NCI-H1417 (cell line): Measurements from ENCODE around the gene TOPORS.
"Not testable (repeated sequence)": the region's sequence is repeated elsewhere in the genome, so short reads cannot be mapped to it uniquely, and the experiment has no call there.

Source experiments
- DNase-seq, 3 experiments: peaks; one replicate each; lab custom pipeline; 2025; lab: John Stamatoyannopoulos, UW

TOPORS gene

DNA sequence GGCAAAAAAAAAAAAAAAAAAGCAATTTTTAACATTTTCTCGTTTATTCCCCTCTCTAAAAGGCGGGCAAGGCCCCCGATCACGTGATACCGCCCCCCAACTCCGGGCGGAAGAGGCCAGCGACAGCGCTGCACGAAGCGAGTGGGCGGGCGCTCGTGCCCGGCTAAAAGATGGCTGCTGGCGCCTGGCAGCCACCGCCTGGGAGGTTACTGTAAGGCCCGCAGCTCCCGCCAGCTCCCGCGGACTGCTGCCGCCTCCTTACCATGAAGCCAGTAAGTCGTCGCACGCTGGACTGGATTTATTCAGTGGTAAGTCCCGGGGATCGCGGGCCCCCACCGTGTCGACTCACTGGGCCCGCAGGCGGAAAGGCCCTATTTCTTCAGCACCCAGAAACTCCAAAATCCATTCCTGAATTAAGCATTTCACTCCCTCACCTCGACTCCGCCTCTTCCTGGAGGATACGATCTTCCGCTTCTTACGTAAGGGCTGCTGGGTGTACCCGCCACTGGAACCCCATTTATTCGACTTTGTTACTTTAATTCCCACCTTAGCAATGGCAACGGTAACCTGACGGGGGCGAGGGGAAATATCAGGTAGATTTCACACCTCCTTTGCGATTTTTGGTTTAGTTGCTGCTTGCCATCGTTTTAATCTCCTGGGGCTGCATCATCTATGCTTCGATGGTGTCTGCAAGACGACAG is at the start of gene TOPORS, which contains the start of gene SMIM27:
TOPORS (minus strand) TSS at position 415 of the 701 bp plus-strand sequence; CDS start at position 265, 150 bp downstream.
SMIM27 (plus strand) TSS at position 156 of the 701 bp plus-strand sequence; CDS start at position 264, 108 bp downstream.
- peak; percentile 81 to 94 (median 91) for DNase-seq

DNA sequence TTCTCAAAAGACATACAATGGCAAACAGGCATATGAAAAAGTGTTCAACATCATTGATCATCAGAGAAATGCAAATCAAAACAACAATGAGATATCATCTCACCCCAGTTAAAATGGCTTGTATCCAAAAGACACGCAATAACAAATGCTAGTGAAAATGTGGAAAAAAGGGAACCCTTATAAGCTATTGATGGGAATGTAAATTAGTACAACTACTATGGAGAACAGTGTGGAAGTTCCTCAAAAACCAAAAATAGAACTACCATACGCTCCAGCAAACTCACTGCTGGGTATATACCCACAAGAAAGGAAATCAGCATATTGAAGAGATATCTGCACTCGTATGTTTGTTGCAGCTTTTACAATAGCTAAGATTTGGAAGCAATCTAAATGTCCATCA is 46.6 kb upstream of the TOPORS start:
- DNase-seq: not testable (repeated sequence)

DNA sequence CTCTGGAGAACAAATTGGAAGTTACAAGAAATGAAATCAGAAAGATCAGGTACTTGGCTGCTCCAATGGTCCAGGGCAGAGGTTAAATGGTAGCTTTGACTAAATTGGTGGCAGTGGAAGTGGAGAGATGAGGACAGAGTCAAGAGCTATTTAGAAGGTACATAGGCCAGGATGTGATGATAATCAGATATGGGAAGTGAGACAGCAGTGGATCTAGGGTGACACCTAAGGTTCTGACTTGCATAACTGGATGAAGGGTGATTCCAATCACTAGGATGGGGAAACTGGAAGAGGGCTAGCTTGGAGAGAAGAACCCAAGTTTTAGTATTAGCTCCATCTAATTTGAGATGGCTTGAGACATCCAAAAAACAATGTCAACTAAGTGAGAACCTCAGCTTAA is 44.5 kb upstream of the TOPORS start:
- no peak for DNase-seq

DNA sequence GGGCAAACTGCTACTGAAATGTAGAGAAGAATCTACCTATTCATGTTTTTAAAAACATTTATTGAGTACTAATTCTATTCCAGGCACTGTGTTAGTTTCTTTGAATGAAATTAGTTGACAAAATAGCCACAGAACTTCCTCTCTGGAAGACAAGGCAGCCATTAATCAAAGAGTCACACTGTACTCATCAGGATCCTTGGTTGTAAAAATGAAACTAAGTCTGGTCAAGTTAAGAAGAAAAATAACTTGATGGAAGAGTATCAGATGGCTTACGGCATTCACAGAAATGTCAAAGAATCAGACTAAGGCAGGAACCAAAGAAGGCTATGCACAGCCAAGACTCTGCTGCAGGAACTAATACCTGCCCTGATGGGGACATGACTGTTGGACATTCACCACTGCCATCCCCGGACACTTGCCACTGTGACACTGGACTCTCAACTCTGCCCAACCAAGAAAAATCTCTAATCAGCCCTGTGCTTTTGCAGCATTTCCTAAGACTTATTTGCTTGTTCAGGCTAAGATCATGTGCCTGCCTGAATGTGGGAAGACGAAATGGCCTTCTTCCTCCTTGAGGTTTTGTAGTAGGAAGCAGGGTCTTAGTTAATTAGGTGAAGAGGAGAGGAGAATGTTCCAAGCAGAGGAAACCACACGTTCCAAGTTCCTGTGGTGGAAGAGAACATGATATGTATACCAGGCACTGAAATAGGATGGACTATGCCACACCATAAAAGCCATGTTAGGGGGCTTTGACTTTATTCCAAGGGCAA is 43.9 kb upstream of the TOPORS start:
- no peak for DNase-seq

DNA sequence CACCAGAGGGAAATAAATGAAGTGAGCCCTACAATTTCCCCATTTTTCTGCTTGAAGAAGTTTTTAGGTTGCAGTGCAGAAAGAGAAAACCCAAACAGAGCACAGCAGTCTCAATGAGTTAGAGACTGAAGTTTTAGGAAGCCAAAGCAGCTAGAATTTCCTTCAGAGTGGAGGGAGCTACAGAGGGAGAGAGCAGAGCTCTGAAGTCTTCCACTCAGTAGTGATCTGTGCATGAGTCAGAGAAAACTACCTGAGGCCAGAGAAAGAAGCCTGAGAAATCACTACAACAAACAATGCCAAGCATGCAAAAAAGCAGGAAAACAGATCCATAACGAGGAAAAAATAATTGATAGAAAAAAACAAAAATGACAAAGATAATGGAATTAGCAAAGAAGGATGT is 38.5 kb upstream of the TOPORS start:
- DNase-seq: no peak

DNA sequence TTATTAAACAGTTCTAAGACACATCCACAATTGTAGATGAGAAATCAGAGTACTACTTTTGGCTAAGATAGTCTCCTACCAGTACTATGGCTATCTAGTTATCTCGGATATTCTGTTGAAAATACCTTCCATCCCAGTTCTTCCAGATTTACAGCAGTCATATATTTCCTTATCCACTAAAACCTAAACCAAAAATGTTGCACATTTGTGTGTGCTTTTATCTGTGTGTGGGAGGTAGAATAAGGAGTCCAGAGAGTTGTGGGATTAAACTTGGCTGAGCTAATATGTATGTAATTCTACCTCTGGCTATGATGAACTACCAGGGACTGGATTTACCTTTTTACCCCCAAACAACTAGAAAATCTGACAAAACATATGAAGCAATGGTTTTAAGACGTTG is 38.1 kb upstream of the TOPORS start:
- DNase-seq: no peak

DNA sequence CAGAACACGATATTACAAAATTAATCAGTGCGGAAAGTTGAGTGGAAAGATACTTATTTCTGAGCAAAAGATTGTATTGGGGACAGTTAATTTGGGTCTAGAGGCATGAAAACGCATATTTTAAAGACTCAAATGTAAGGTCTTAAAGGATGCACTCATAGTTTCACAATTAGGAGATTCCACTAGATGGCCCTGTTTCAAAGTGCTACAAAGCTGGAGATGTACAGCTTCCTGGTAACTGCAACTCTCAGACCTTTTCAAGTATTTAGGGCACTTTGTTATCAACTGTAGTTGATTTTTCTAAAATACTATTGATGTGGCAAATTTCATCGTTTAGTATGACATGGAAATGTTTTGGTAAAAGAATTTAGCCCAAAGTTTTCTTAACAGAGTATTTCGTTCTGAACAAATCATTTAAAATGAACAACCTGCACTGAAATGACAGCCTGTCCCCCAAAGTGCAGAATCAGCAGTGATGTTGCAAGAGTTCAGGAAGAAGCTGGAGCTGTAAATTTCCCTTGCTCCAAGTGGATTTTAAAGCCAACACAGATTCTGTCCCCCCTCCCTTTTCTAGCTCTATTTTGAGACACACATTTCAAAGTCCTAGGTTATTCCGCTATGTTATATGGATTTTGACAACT is 36.8 kb upstream of the TOPORS start:
- DNase-seq: peak in 1 of 3 experiments; percentile 48

DNA sequence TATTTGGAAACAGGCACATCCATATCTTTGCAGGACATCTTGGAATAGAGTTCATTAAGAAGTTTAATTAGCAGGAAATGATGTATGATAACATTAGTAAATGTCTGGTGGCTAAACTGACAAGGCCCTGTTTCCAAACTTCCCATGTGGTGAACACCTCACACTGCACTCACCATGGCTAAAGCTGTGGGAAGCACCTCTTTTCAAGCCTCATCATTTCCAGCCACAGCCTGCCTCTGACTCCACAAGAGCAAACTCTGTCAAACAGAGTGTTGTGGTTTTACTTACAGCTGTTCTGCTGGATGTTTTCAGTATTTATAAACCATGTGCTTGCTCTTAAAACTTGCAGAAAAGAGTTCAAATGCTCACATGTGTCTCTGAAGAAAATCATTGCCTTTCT is 35.5 kb upstream of the TOPORS start:
- no peak for DNase-seq

DNA sequence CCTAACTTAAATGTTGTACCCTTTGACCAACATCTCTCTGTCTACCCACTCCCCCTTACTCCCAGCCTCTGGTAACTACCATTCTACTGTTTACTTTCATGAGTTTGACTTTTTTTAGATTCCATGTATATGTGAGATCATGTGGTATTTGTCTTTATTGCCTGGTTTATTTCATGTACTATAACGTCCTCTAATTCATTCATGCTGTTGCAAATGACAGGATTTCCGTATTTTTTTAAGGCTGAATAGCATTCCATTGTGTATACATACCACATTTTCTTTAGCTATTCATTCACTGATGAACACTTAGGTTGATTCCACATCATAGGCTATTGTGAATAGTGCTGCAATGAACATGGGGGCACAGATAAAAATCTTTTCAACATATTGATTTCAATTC is 32.4 kb upstream of the TOPORS start:
- DNase-seq: no peak

DNA sequence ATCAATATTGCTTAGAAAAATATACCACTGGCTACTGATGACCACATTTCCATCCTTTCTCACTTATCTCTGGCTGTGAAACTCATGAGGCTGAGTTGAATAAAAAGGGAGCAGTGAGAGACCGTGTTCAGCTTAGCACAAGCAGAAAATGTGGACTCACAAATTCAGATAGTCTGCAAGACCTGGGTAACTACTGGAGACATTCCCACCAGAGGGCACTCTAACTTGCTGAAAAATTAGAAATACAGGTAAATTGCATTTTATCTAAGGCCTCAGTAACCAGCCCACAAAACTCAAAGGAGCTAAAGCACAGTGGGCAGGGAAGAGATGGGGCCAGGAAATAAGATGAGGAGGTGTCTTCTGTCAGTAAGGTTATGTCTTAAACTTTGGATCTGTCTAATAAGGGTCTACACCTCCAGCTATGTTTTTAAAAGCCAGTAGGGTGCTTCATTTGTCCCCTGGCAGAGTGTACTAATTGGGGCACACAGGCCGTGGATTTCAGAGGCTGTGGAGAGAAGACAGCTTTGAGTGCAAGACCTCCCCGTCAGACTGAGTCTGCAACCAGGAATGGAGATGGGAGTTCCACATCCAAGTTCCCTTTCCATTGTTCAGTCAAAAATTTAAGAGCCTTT is 29.2 kb upstream of the TOPORS start:
- DNase-seq: peak; percentile 2 to 72 (median 32)

DNA sequence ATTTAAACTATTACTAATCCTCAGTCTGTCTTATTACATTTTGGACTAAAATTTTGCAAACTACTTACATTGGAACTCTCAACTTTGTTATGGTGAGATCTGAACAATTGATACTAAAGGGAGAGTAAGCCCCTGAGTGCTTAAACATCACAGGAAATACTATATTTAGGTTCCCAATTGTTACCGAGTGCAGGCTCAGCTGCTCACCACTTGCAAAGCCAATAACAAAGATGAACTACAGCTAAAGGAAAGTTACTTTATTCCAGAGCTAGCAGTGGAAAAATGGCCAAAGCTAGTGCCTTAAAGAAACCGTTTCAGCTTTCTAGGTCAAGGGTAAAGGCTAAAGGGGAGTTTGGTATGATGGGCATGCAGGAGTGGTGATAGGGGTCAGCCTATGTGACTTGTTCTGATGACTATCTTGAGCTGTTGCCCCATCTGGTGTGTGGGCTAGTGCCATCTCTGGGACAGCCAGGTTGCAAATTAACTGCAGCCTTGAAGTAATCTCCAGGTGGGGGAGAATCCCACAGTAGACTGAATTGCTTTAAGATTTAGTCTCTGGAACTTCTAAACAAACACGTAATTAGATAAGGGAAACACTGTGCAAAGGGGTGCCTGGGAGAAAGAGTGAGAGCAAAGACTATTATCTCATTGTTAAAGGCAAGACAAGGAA is 28.4 kb upstream of the TOPORS start:
- no peak for DNase-seq

DNA sequence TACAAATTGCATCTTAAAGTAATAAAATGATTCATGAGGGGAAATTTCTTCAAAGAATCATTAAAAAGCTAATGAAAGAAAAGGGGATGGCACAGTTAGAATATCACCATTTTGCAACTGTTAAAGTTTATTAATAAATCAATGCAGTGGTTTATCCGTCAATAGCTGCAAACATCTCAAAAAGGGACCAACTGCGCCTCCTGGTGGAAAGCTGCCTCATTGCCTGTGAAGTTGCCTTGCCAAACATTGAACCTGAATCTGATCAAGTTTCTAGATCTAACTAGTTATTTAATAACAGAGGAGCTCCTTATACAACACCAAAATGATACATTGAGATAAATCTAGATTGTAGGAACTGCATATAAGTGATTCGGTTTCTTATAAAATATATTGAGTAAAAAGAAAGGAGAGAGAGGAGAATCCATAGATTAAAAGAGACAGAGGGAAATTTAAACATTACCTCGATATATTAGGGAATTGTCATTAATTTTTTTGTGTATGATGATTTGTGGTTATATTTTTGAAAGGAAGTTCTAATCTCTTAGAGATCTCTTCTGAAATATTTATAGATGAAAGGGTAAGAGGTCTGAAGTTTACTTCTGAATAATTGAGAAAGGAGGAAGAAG is 27.4 kb upstream of the TOPORS start:
- peak; percentile 4 to 70 (median 27) for DNase-seq

DNA sequence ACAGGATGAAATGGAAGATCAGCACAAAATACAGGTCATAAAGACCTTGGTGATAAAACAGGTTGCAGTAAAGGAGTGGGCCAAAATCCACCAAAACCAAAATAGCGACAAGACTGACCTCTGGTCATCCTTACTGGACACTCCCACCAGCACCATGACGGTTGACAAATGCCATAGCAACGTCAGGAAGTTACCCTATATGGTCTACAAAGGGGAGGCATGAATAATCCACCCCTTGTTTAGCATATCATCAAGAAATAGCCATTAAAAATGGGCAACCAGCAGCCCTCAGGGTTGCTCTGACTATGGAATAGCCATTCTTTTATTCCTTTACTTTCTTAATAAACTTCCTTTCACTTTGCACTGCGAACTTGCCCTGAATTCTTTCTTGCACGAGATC is 26.6 kb upstream of the TOPORS start:
- DNase-seq: no peak

DNA sequence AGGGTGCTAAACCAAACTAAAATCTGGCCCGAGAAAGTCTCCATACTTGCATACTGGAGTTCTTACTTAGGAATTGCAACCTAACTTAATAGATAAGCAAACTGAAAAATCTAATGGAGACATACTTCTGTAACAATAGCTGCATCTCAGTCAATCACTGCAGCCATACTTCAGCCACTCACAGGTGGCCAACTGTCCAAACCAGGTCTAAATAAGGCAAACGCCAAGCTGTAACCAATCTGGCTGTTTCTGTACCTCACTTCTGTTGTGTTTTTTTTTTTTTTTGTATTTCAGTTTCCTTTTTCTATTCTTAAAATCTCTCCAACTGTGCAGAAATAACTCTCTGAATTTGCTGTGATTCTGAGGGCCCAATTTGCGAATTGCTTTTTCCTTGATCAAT is 24.9 kb upstream of the TOPORS start:
- DNase-seq: no peak

DNA sequence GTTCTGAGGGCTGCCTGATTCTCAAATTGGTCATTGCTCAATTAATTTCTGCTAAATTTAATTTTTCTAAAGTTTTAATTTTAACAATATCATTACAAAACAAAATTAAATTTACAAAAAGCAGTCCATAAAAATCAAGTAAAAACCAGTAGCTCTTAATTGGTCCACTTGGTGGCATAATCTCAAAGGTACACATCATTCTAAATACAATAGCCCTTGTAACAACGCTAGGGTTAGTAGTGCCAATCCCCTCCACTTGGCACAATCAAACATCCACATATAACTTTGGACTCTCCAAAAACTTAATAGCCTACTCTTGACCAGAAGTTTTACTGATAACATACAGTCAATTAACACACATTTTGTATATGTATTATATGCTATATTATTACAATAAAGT is 22.5 kb upstream of the TOPORS start:
- no peak for DNase-seq

DNA sequence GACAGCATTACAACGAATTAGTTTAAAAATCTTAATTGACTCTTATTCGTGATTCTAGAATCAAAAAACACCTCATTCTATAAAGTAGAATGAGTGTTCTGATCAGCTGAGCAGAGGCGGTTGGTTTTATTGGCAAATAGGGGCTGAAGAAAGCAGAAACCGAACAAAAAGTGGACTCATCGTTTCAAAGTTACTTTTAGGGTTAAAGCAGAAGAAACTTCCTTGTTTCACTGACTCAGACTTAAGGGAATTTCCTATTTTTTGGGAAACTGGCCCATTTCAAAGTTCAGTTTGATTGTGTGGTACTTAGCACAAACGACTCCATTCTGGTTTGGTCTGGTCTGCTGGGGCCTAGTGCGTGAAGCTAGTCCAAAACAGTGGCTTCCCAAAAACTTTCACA is 21.4 kb upstream of the TOPORS start:
- no peak for DNase-seq

DNA sequence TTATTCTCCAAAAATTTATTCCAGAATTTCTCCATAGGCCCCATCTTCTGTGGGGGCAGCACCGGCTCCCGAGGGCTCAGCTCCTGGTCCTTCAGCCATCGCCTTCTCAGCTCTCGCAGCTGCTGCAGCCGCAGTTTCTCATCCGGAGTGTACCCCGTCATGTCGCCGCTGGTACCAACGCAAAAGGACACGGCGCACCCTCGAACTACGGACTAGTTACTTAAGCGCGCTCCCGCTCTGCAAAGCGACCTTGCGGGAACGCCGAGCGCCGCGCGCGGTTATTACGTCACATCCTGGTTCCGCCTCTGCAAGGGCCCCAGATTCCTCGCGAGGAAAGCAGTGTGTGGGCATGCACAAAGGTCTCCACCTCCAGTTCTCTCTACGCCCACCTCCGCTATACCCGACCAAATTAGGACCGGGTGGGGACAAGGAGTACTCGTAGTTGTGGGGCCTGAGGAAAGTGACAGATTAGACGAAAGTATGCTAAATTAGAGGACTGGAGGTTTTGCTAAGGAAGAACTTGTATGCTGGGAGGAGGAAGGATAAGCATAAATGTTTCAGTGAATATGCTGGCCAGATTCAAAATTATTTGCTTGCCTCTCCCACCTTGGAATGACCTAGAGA is 20.6 kb upstream of the TOPORS start, which contains the start of gene NDUFB6:
NDUFB6 (minus strand) TSS at position 260 of the 624 bp plus-strand sequence; CDS start at position 161, 99 bp downstream.
- DNase-seq: peak; percentile 80 to 90 (median 81)

DNA sequence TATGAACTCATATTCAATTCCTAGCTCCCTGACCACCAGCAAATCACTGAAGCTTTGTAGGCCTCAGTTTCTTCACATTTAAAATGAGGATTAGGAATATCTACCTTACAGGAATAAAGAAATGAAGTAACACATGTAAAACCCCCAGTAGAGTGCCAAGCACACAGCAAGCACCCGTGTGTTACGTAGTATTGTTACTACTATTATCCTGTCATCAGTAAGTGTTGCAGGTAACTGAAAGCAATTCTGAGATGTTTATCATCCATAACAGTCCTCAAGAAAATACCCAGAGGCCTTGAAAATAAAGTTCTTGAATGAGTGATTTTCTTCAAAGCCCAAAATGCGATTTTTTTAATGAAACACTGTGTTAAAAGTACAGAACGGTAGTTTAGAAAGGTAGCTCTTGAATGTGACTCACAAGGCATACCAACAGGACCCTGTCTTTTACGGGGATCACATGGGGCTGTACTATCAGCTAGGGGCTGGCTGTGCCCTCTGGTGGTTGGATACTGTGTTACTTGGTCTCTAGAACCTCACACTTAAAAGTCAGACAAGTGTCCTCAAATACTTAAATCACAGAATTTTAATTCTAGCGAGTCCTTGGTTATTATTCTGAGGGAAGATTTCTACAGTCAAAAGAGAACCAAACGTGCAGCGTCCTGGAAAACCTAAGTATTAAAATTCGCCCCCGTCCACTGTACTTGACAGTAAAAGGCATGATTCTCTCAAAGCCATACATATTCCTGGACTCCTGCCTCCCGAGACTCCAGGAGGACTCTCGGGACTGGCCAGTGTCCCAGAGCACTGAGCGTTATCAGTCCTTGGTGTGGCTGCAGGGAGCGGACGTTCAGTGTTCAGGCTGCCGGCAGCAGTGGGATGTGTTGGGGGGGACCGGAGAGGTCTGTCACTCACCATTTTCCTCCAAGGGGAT is 19.8 kb upstream of the TOPORS start:
- peak; percentile 28 to 73 (median 46) for DNase-seq

DNA sequence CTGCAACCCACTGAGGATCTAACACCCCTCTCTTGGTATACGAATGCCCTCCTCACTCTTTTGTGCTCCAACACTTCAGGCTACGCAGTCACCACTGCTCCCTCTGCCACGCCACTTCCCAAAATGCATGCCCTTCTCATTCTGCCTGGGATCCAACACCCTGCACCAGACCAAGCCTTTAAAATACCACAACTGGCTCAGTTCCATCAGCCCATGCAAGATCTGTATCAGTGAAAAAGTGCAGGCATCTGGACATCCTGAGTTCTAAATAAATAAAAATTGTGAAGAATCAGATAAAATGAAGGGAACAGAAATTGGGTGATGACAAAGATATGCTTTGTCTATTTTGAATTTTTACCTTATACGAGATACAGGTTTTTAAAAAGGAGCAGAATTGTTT is 17.9 kb upstream of the TOPORS start:
- DNase-seq: no peak

DNA sequence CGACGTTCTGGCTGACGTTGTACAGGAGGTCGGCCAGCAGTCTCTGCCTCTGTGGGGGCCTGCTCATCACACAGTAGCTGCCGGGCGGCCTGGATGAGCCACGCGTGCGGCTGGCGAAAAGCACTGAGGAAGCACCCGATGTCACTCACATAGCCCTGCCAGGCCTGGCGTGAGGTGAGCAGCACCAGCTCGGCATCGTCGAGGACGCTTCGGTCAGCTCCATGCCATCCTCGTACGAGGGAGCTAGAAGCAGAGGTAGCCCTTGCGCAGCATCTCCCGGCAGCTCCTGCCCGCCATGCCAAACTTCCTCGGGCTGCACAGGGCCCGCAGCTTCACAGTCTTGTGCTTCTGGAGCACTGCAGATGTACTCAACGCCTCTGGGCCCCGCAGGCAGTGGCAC is 14.4 kb upstream of the TOPORS start:
- no peak for DNase-seq
